Ectodermal cell (in vitro differentiated cells): ENCODE results near the gene CWC15.
"Not testable (repeated sequence)": the region's sequence is repeated elsewhere in the genome, so short reads cannot be mapped to it uniquely, and the experiment has no call there.

Experiments
- H3K27ac ChIP-seq: 2 replicates; pipeline ENCODE4 v1.7.0; 2013; ENCODE audit warnings: mild to moderate bottlenecking, low read depth, low read length; ENCODE audit not compliant: insufficient read depth, poor library complexity, severe bottlenecking
- H3K27me3 ChIP-seq: 2 replicates; pipeline ENCODE4 v1.7.0; 2013; ENCODE audit warnings: mild to moderate bottlenecking, low read length; ENCODE audit not compliant: insufficient read depth, control insufficient read depth, poor library complexity, severe bottlenecking
- H3K36me3 ChIP-seq: one replicate; pipeline ENCODE4 v1.7.0; 2013; ENCODE audit warnings: low read length; ENCODE audit not compliant: control insufficient read depth, insufficient read depth
- H3K4me1 ChIP-seq: one replicate; pipeline ENCODE4 v1.7.0; 2013; ENCODE audit warnings: low read length; ENCODE audit not compliant: control insufficient read depth, insufficient read depth
- H3K4me3 ChIP-seq: 2 replicates; pipeline ENCODE4 v1.7.0; 2013; ENCODE audit warnings: low read depth, low read length, control low read depth; ENCODE audit not compliant: insufficient read depth
- H3K9me3 ChIP-seq: 2 replicates; pipeline ENCODE4 v1.7.0; 2013; ENCODE audit warnings: mild to moderate bottlenecking, low read length, moderate library complexity; ENCODE audit not compliant: control insufficient read depth
- WGBS, 2 experiments: methylation state at CpG; one replicate each; pipeline ENCODE4 v1.1.7; 2013; ENCODE audit warnings: missing lambda C conversion rate in 2 of 2; 5-methylcytosine and 5-hydroxymethylcytosine counted together

Gene CWC15

DNA sequence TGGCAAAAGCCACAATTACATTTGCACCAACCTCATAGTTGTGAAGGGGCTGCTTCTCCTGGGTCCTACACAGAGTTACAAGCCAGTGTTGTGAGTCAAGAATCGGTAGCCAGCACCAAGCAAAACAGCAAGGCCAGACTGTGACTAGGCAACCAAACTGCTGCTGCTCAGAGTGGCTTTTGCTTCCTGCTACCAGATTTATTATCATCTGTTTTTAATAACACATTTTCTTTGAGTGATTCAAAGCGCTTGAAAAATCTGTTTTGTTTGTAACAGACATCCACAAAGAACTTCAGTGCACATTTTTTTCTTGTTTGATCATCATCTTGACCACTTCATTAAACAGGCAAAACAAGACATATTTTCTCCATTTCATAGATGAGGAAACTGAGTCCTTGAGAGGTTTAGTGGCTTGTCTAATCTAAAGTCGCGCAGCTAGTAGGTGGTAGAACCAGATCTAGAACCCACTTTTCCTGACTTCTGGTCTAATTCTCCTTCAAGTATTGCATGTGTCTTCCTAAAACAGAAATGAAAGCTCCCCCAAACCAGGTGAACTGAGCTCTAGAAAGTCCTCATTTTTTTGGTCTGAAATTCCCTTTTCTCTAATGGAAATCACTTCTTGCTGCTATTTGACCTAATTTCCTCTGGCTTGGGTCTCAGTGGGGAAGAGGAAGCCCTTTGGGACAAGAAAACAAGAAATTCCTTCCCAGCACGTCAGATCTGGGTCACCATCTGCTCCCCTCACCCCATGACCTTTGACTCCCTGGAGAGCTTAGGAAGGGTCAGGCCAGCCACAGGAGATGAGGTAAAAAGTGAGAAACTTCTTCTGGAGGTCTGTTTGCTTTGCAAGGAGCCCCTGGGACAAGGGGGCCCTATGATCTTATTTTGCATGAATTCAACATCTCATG is 39.9 kb downstream of the CWC15 start:
- Histone ChIP-seq H3K27me3 (no peaks in the 10 kb centered on the region), H3K9me3 (no peaks in the 10 kb centered on the region), H3K36me3 (no peaks in the 10 kb centered on the region), H3K4me3 (no peak overlapping the region), H3K4me1 (peaks cover 10% of the 10 kb centered on the region), H3K27ac (no peak overlapping the region)
- WGBS, 2 experiments, result 75 to 76% methylated on average over 5 of the region's 5 CpGs

DNA sequence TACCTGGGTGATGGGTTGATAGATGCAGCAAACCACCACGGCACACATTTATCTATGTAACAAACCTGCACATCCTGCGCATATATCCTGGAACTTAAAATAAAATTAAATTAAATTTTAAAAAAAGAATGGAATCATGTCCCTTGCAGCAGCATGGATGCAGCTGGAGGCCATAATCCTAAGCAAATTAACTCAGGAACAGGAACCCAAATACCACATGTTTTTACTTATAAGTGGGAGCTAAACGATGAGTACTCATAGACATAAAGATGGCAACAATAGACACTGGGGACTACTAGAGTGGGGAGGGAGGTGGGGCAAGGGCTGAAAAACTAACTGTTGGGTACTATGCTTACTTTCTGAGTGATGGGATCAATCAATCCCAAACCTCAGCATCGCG is 40.9 kb downstream of the CWC15 start:
- Histone ChIP-seq H3K4me3 (no peak overlapping the region), H3K4me1 (peaks cover 10% of the 10 kb centered on the region), H3K36me3 (no peaks in the 10 kb centered on the region), H3K9me3 (no peaks in the 10 kb centered on the region), H3K27me3 (no peaks in the 10 kb centered on the region), H3K27ac (no peak overlapping the region)
- 100% methylated on average over 1 to 5 of the region's 5 CpGs for WGBS, 2 experiments

DNA sequence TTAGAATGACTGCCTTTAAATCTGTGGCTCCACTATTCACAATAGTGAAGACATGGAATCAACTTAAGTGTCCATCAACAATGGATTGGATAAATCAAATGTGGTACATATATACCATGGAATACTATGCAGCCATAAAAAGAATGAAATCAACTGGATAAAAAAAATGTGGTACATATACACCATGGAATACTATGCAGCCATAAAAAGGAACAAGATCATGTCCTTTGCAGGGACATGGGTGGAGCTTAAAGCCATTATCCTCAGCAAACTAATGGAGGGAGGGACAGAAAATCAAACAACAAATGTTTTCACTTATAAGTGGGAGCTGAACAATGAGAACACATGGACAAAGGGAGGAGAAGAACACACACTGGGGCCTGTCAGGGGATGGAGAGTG is 41.3 kb downstream of the CWC15 start:
- not testable (repeated sequence) for H3K27me3 ChIP-seq, H3K4me3 ChIP-seq, H3K9me3 ChIP-seq, H3K27ac ChIP-seq, H3K36me3 ChIP-seq
- peaks cover 10% of the 10 kb centered on the region for H3K4me1 ChIP-seq

DNA sequence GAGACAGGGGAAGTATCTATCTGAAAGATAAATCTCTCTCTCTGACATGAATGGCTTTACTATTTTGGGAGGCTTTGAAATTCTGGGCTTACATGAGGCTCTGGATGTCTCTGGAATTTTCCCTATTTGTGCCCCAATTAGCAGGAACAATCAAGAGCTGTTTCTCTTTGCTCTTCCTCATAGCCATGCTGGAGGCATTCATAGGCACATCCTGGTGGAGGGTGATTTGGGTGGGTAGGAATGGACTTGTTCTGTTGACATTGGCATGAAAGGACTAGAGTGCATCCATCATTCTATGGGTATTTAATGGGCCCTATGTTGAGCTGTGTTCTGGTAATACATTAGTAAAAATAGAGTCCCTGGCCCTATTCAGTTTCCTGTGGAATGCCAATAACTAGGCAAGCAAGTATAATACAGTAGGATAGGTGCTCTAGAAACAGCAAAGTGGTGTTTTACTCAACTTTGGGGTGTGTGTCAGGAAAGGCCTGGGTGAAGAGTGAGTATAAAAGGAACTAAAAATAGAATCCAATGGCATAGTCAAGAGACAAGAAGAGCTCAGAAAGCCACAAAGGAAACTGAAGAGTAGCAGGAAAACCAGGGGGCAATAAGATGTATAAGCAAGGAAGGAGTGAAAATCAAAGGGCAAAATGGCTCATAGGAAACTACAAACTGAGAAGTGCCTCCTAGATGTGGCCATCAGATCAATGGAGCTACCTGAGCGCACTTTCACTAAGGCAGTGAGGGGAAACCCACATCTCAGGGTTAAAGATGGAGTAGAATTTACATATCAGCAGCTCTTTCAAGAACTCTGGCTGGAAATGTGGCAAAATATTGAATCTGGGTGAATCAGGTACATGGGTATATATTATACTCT is 45.0 kb downstream of the CWC15 start:
- no peaks in the 10 kb centered on the region for H3K27me3 ChIP-seq
- WGBS, 2 experiments, result 96 to 100% methylated on average over 1 of the region's 1 CpG
- H3K9me3 ChIP-seq, result no peaks in the 10 kb centered on the region
- no peaks in the 10 kb centered on the region for H3K36me3 ChIP-seq
- H3K27ac ChIP-seq, result no peak overlapping the region
- peaks cover 8% of the 10 kb centered on the region for H3K4me1 ChIP-seq
- no peak overlapping the region for H3K4me3 ChIP-seq

DNA sequence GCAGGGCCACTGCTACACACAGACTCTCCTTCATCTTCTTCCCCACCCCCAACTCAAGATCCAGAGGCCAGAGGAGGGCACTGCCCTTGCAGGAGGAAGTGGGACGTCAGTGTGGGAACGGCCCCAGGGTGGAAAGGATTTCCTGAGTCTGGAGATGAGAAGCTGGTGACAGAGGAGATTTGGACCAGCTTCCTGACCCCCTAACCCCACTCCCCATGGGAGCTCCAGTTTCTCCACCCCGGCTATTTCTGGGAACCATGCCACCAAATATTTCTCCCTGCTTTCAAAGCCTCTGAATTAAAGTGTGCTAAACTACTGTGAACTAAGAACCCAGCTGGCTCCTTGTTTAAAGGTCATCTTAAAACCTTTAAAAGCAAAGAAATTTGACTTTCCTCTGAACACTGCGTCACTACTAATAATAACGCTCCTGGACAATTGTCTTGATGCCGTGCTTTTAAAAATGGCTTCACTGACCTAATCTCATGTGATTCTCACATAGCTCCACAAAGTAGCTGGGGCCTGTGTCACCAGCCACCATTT is 46.6 kb downstream of the CWC15 start:
- no peaks in the 10 kb centered on the region for H3K27me3 ChIP-seq
- 67 to 69% methylated on average over 4 to 6 of the region's 6 CpGs for WGBS, 2 experiments
- no peaks in the 10 kb centered on the region for H3K36me3 ChIP-seq
- no peak overlapping the region for H3K4me3 ChIP-seq
- no peak overlapping the region for H3K27ac ChIP-seq
- no peaks in the 10 kb centered on the region for H3K9me3 ChIP-seq
- peaks cover 8% of the 10 kb centered on the region for H3K4me1 ChIP-seq

DNA sequence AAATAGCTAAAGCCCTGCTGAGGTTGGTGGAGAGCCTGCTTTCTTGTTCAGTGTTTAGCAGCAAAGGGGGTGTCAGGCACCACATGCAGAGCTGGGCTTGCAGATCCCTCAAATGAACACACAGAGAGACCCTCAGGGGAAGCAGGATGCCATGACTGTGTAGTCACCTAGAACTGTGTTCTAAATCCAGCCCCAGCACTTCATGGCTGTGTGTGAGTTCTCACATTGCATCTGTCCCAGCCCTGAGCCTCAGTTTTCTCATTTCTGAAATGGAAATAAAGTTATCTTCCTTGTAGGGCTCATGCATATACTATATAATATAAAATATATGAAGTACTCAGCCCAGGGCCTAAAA is 47.1 kb downstream of the CWC15 start:
- Histone ChIP-seq H3K27ac (no peak overlapping the region), H3K4me1 (peaks cover 8% of the 10 kb centered on the region), H3K36me3 (no peaks in the 10 kb centered on the region), H3K27me3 (no peaks in the 10 kb centered on the region), H3K4me3 (no peak overlapping the region), H3K9me3 (no peaks in the 10 kb centered on the region)

DNA sequence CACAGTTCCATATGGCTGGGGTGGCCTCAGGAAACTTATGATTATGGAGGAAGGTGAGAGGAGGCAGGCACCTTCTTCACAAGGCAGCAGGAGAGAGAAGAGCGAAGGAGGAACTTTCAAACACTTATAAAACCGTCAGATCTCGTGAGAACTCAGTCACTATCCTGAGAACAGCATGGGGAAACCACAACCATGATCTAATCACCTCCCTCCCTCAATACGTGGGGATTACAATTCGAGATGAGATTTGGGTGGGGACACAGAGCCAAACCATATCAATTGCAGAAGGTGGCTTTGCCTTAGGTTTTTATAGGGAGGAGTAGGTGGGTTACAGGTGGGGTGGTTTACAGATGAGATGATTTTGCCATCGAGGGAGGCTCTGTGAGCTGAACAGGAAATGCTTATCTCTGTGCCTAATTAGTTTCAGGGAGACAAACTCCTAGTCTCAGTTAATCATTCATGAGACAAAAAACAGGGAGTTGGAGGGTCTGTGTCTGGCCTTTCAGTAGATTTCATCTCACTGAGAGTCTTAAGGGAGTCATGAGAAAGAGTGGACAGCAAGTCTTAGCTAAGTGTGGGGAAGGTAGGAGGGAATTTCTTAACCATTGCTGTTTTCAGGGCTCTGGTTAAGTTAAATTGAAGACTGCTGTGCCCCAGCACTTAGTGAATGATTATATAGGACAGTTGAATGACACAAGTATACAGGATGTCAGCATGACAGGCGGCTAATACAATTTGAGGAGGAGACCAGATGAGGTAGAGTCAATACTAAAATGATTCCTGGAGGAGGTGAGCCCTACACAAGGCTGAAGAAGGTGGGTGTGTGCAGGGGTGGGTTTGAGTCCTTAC is 47.7 kb downstream of the CWC15 start:
- H3K9me3 ChIP-seq, result no peaks in the 10 kb centered on the region

DNA sequence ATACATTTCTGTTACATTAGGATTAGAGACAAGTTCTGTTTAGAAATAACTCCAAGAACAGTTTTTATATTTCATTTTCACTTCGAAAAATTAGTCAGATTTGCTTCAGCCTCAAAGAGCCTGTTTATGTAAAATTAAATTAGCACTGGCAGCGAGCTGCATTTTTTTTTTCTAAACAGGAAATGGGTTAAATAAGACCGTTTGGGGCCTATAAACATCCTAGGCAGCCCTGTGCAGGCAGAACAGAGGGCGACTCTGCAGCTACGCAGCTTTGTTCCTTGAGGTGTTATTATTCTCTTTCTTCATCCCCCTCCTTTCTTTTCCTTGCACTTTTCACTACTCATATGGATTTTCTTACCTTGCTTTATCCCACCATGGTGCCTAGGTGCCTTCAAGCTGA is 48.7 kb downstream of the CWC15 start:
- no peak overlapping the region for H3K4me3 ChIP-seq
- no peaks in the 10 kb centered on the region for H3K27me3 ChIP-seq
- no peak overlapping the region for H3K27ac ChIP-seq
- WGBS, 2 experiments, result 89 to 96% methylated on average over 4 to 5 of the region's 5 CpGs
- peaks cover 8% of the 10 kb centered on the region for H3K4me1 ChIP-seq
- H3K9me3 ChIP-seq, result no peaks in the 10 kb centered on the region
- no peaks in the 10 kb centered on the region for H3K36me3 ChIP-seq

More for the DNA sequence above, 47.7 kb downstream of the CWC15 start:
- H3K36me3 ChIP-seq, result no peaks in the 10 kb centered on the region
- 74 to 78% methylated on average over 6 to 7 of the region's 7 CpGs for WGBS, 2 experiments
- no peaks in the 10 kb centered on the region for H3K27me3 ChIP-seq
- H3K27ac ChIP-seq, result no peak overlapping the region
- no peak overlapping the region for H3K4me3 ChIP-seq
- H3K4me1 ChIP-seq, result peaks cover 8% of the 10 kb centered on the region

DNA sequence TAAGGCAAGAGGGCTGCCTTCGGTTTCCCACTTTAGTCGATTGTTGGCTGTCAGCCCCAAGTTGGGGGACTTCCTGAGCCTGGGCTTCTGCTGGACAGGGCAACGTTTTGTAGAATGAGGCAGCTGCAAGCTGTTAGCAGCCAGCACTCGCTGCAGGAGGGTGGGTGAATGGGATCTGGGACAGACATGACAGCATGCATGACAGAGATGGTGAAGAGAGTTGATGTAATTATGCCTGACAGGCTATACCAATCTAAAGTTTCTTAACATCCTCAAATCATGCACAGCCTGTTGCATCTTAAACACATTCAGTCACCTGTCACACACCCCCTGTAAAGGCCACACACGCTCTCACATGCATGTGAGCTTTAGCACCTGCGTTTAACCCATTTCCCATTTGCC is 49.2 kb downstream of the CWC15 start:
- Histone ChIP-seq H3K4me1 (peaks cover 8% of the 10 kb centered on the region), H3K9me3 (no peaks in the 10 kb centered on the region), H3K27me3 (no peaks in the 10 kb centered on the region), H3K36me3 (no peaks in the 10 kb centered on the region), H3K4me3 (no peak overlapping the region), H3K27ac (no peak overlapping the region)
- WGBS, 2 experiments, result 86 to 89% methylated on average over 5 to 6 of the region's 6 CpGs
